Neuronal stem cell (in vitro differentiated cells): Measurements from ENCODE around the gene MAN2A1.

Source experiments
- DNase-seq: peaks from one replicate; pipeline ENCODE4 v3.0.0-alpha.2; 2013; ENCODE audit warnings: low spot score
- H2AFZ ChIP-seq: one replicate; pipeline ENCODE4 v1.6.1; 2013; ENCODE audit warnings: mild to moderate bottlenecking, low read length, inconsistent platforms
- H2AK5ac ChIP-seq: 2 replicates; pipeline ENCODE4 v1.6.1; 2013; ENCODE audit warnings: low read depth, mild to moderate bottlenecking, inconsistent platforms, low read length, moderate library complexity, mixed read lengths
- H2BK120ac ChIP-seq: 2 replicates; pipeline ENCODE4 v1.6.1; 2013; ENCODE audit warnings: low read depth, mild to moderate bottlenecking, inconsistent platforms, low read length, moderate library complexity, mixed read lengths
- H2BK12ac ChIP-seq: one replicate; pipeline ENCODE4 v1.6.1; 2013; ENCODE audit warnings: low read length, inconsistent platforms
- H2BK15ac ChIP-seq: 2 replicates; pipeline ENCODE4 v1.6.1; 2013; ENCODE audit warnings: mild to moderate bottlenecking, low read length, inconsistent platforms, mixed read lengths
- H2BK5ac ChIP-seq: one replicate; pipeline ENCODE4 v1.6.1; 2013; ENCODE audit warnings: inconsistent platforms, mild to moderate bottlenecking, low read length, moderate library complexity
- H3K14ac ChIP-seq: one replicate; pipeline ENCODE4 v1.6.1; 2013; ENCODE audit warnings: low read length, inconsistent platforms
- H3K18ac ChIP-seq: 2 replicates; pipeline ENCODE4 v1.6.1; 2013; ENCODE audit warnings: low read length, inconsistent platforms
- H3K23ac ChIP-seq: 2 replicates; pipeline ENCODE4 v1.6.1; 2013; ENCODE audit warnings: low read depth, mild to moderate bottlenecking, mixed read lengths, low read length, inconsistent platforms; ENCODE audit not compliant: poor library complexity
- H3K27ac ChIP-seq: replicated peaks from 3 replicates; pipeline ENCODE4 v1.5.1; 2013; ENCODE audit warnings: low read length, inconsistent platforms
- H3K27me3 ChIP-seq, 3 experiments: 2 replicates each; pipeline ENCODE4 v1.6.1; 2013; ENCODE audit warnings: low read length in 3 of 3, mild to moderate bottlenecking in 2 of 3, inconsistent platforms in 1 of 3, low read depth in 1 of 3, mixed read lengths in 1 of 3, moderate library complexity in 1 of 3; ENCODE audit not compliant: control insufficient read depth in 3 of 3, insufficient read depth in 3 of 3
- H3K36me3 ChIP-seq, 2 donors: replicated peaks in 1 of 2; 2 replicates each; pipeline ENCODE4 v1.6.1; 2013; ENCODE audit warnings: low read length in 2 of 2; ENCODE audit not compliant: control insufficient read depth in 2 of 2, insufficient read depth in 2 of 2
- H3K4ac ChIP-seq: 2 replicates; pipeline ENCODE4 v1.6.1; 2013; ENCODE audit warnings: inconsistent platforms, mild to moderate bottlenecking, low read length, moderate library complexity
- H3K4me1 ChIP-seq, 2 donors: 1 replicate in 1 of 2; 2 replicates in 1 of 2; pipeline ENCODE4 v1.6.1; 2013; ENCODE audit warnings: low read length in 2 of 2, low read depth in 1 of 2; ENCODE audit not compliant: control insufficient read depth in 2 of 2, insufficient read depth in 1 of 2
- H3K4me2 ChIP-seq: one replicate; pipeline ENCODE4 v1.6.1; 2013; ENCODE audit warnings: mild to moderate bottlenecking, low read length, inconsistent platforms; ENCODE audit not compliant: insufficient read depth, poor library complexity, severe bottlenecking
- H3K4me3 ChIP-seq, 2 donors: 2 replicates each; pipeline ENCODE4 v1.5.1; 2013; ENCODE audit warnings: low read length in 2 of 2, mild to moderate bottlenecking in 2 of 2, inconsistent platforms in 1 of 2, moderate library complexity in 1 of 2
- H3K79me1 ChIP-seq: one replicate; pipeline ENCODE4 v1.6.1; 2013; ENCODE audit warnings: low read depth, mild to moderate bottlenecking, inconsistent platforms, low read length, moderate library complexity
- H3K9ac ChIP-seq: one replicate; pipeline ENCODE4 v1.6.1; 2013; ENCODE audit warnings: mild to moderate bottlenecking, low read depth, low read length, inconsistent platforms; ENCODE audit not compliant: poor library complexity
- H3K9me3 ChIP-seq, 2 donors: replicated peaks in 1 of 2; 2 replicates each; pipeline versions ENCODE3 to v1.6.1; 2013; ENCODE audit warnings: low read length in 2 of 2, mild to moderate bottlenecking in 2 of 2, inconsistent platforms in 1 of 2, low read depth in 1 of 2, mixed read lengths in 1 of 2, moderate library complexity in 1 of 2; ENCODE audit not compliant: control insufficient read depth in 2 of 2, insufficient read depth in 1 of 2
- H4K8ac ChIP-seq: one replicate; pipeline ENCODE4 v1.6.1; 2013; ENCODE audit warnings: low read depth, mild to moderate bottlenecking, inconsistent platforms, low read length, moderate library complexity
- H4K91ac ChIP-seq: one replicate; pipeline ENCODE4 v1.6.1; 2013; ENCODE audit warnings: low read length, low read depth, mild to moderate bottlenecking, inconsistent platforms; ENCODE audit not compliant: poor library complexity
- WGBS, 2 donors: extraction: QIAGEN DNeasy Blood & Tissue Kit; methylation state at CpG; one replicate each; pipeline ENCODE4 v1.1.7; 2013; ENCODE audit warnings: missing lambda C conversion rate in 2 of 2, mixed read lengths in 1 of 2; ENCODE audit not compliant: insufficient read length in 2 of 2, insufficient replicate concordance in 1 of 2; ENCODE audit errors: extremely low coverage in 2 of 2; 5-methylcytosine and 5-hydroxymethylcytosine counted together

The MAN2A1 gene

GRCh38 chr5:109833946-109834345 is 144.2 kb downstream of the MAN2A1 start:
- Histone ChIP-seq H3K36me3 (peaks cover 7 to 63% of the 10 kb centered on the region in 2 donors), H2AK5ac (no peak overlapping the region), H3K27me3 (no peaks in the 10 kb centered on the region), H3K18ac (no peak overlapping the region), H3K23ac (no peak overlapping the region), H2BK120ac (no peak overlapping the region), H3K4me1 (peaks cover 0 to 9% of the 10 kb centered on the region in 2 donors), H3K14ac (no peak overlapping the region), H4K8ac (no peak overlapping the region), H3K79me1 (no peaks in the 10 kb centered on the region), H2AFZ (no peak overlapping the region), H3K4me3 (no peak overlapping the region), H3K27ac (no peak overlapping the region), H3K9me3 (peaks cover 0 to 14% of the 10 kb centered on the region in 2 donors), H3K9ac (no peak overlapping the region), H3K4ac (no peak overlapping the region), H2BK12ac (no peak overlapping the region), H2BK5ac (no peak overlapping the region), H4K91ac (no peak overlapping the region), H3K4me2 (no peak overlapping the region), H2BK15ac (no peak overlapping the region)
- DNase-seq: no peak
- no CpG with 5 or more reads among the region's 3 CpGs for WGBS, 2 donors

- Histone ChIP-seq H2BK5ac (no peak overlapping the region), H2AK5ac (no peak overlapping the region)
- no CpG with 5 or more reads among the region's 8 CpGs for WGBS, 2 donors
These were observed 146.6 kb downstream of the MAN2A1 start for GRCh38 chr5:109836280-109836679.

GRCh38 chr5:109837231-109837861 is 147.6 kb downstream of the MAN2A1 start:
- no peak overlapping the region for H3K27ac ChIP-seq
- no peak overlapping the region for H4K8ac ChIP-seq
- no peak overlapping the region for H3K4ac ChIP-seq
- H3K4me1 ChIP-seq: peaks cover 0 to 9% of the 10 kb centered on the region in 2 donors
- no peak overlapping the region for H3K9ac ChIP-seq
- no peak overlapping the region for H2BK15ac ChIP-seq
- no peak overlapping the region for H2BK120ac ChIP-seq
- no peak overlapping the region for H3K18ac ChIP-seq
- H2BK12ac ChIP-seq: no peak overlapping the region
- H3K27me3 ChIP-seq: no peaks in the 10 kb centered on the region
- whole genome bisulfite sequencing, 2 donors: no CpG with 5 or more reads among the region's 6 CpGs
- H3K23ac ChIP-seq: no peak overlapping the region
- H3K14ac ChIP-seq: no peak overlapping the region
- H3K9me3 ChIP-seq: peaks cover 0 to 12% of the 10 kb centered on the region in 2 donors
- H4K91ac ChIP-seq: no peak overlapping the region
- DNase-seq: no peak
- no peak overlapping the region for H2BK5ac ChIP-seq
- peaks cover 10 to 70% of the 10 kb centered on the region in 2 donors for H3K36me3 ChIP-seq
- no peak overlapping the region for H3K4me3 ChIP-seq
- H2AK5ac ChIP-seq: no peak overlapping the region
- H3K4me2 ChIP-seq: no peak overlapping the region
- H2AFZ ChIP-seq: no peak overlapping the region
- no peaks in the 10 kb centered on the region for H3K79me1 ChIP-seq

More at GRCh38 chr5:109836280-109836679, 146.6 kb downstream of the MAN2A1 start:
- no peak overlapping the region for H3K23ac ChIP-seq
- H2BK120ac ChIP-seq: no peak overlapping the region
- no peak overlapping the region for H3K4me2 ChIP-seq
- H3K79me1 ChIP-seq: no peaks in the 10 kb centered on the region
- H3K4me1 ChIP-seq: peaks cover 0 to 9% of the 10 kb centered on the region in 2 donors
- H3K4me3 ChIP-seq: no peak overlapping the region
- H4K91ac ChIP-seq: no peak overlapping the region
- no peak overlapping the region for H3K14ac ChIP-seq
- H3K36me3 ChIP-seq: peaks cover 10 to 63% of the 10 kb centered on the region in 2 donors
- peaks cover 0 to 12% of the 10 kb centered on the region in 2 donors for H3K9me3 ChIP-seq
- no peak overlapping the region for H2AFZ ChIP-seq
- no peak overlapping the region for H2BK12ac ChIP-seq
- no peak overlapping the region for H2BK15ac ChIP-seq
- no peak overlapping the region for H3K9ac ChIP-seq
- H3K4ac ChIP-seq: no peak overlapping the region
- no peak overlapping the region for H3K27ac ChIP-seq
- no peaks in the 10 kb centered on the region for H3K27me3 ChIP-seq
- H4K8ac ChIP-seq: no peak overlapping the region
- no peak overlapping the region for H3K18ac ChIP-seq
- DNase-seq: no peak

GRCh38 chr5:109838157-109838556 is 148.4 kb downstream of the MAN2A1 start:
- H2BK120ac ChIP-seq: no peak overlapping the region
- no peak overlapping the region for H3K4me3 ChIP-seq
- H3K4me2 ChIP-seq: no peak overlapping the region
- H3K27me3 ChIP-seq: no peaks in the 10 kb centered on the region
- peaks cover 14 to 78% of the 10 kb centered on the region in 2 donors for H3K36me3 ChIP-seq
- H2BK15ac ChIP-seq: no peak overlapping the region
- H2AK5ac ChIP-seq: no peak overlapping the region
- H3K27ac ChIP-seq: no peak overlapping the region
- no peak overlapping the region for H3K14ac ChIP-seq
- H2AFZ ChIP-seq: no peak overlapping the region
- H3K18ac ChIP-seq: no peak overlapping the region
- no peak overlapping the region for H2BK5ac ChIP-seq
- no CpG with 5 or more reads among the region's 1 CpG for WGBS, 2 donors
- no peak overlapping the region for H2BK12ac ChIP-seq
- H4K91ac ChIP-seq: no peak overlapping the region
- H3K4ac ChIP-seq: no peak overlapping the region
- H3K23ac ChIP-seq: no peak overlapping the region
- no peak overlapping the region for H3K9ac ChIP-seq
- no peak for DNase-seq
- no peak overlapping the region for H4K8ac ChIP-seq
- H3K79me1 ChIP-seq: no peaks in the 10 kb centered on the region
- H3K9me3 ChIP-seq: peaks cover 0 to 12% of the 10 kb centered on the region in 2 donors
- H3K4me1 ChIP-seq: peaks cover 0 to 9% of the 10 kb centered on the region in 2 donors
